GM21447 (cell line): Measurements from ENCODE around the gene SYNRG.
"Not testable (repeated sequence)": the region's sequence is repeated elsewhere in the genome, so short reads cannot be mapped to it uniquely, and the experiment has no call there.

ENCODE experiments used
- ATAC-seq: cut with Tn5 transposase; IDR thresholded peaks from one replicate; pipeline ENCODE4 v1.9.1; 2021; ENCODE audit not compliant: unreplicated experiment

SYNRG gene

DNA sequence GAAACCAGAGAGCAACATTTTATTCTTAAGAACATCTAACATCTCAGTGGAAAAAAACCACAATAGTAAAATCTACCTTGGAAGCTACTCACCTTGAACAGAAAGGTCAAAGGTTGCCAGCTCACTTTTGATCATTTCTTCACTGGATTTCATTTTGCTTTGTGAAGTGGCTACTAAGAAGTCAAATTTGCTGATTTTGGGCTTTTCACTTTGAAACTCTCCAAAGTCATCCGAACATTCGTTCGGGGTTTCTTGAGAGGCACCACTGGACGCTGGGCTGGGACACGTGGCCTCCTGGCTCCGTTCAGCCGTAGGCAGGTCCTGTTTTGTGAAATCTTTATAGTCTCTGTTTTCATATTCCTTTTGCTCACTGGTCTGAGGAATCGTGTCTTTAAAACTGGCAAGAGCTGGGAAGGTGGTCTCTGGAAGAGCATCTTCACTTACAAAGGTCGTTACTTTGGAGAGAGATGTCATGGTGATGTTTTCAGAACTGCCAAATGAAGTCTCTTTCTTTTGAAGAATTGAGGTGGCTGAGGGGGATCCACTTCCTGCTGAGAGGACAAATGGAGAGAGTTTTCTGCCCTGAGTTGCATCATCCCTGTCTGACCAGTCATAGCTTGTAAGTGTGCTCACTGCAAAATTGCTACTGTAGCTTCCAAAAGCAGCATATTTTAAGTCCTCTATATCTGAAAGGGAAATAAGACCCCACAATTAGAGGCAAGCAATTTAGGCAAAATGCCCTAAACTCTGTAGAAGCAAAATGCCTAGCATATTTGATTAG lies 67.1 kb downstream of the SYNRG start:
- no peak for ATAC-seq

DNA sequence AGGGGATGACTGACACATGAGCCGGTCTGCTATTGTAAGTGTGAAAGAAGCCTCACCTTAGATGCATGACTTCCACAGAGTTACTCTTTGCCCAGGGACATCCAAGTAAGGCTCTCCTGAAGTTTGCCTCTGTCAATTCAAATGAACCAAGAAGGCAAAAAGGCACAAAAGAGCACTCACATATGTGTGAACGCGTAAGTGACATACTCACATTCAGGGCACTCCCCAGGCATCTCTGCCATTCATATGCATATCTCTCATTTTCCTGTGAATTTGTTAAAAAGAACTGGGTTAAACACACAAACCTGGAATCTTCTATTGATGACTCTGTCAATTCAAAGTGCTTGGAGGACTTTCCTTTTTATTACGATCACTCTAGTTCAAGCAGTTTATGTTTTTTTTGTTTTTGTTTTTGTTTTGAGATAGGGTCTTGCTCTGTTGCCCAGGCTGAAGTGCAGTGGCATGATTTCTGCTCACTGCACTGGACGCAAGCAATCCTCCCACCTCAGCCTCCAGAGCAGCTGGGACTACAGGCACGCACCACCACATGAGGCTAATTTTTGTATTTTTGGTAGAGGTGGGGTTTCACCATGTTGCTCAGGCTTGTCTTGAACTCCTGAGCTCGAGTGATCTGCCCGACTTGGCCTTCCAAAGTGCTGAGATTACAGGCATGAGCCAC lies 70.1 kb downstream of the SYNRG start:
- ATAC-seq: no peak

- no peak for ATAC-seq
Observed at GRCh38 chr17:37535906-37536305, 73.3 kb downstream of the SYNRG start.

DNA sequence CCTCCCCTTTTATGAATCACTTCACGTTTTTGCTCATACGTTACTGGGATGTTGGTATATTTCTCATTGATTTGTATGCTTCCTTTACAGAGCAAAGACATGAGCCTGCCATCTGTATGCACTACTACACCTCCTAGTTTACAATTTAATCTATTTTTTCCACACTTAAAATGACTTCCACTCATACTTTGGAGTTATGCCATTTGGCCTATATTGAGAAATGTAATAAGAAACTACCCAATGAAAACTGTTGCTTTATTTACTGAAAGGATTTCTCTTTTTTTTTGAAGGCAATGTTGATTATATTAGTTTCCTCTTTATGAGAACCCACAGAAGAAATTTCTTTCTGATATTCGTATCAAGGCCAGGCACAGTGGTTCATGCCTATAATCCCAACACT lies 76.5 kb downstream of the SYNRG start:
- ATAC-seq: no peak

DNA sequence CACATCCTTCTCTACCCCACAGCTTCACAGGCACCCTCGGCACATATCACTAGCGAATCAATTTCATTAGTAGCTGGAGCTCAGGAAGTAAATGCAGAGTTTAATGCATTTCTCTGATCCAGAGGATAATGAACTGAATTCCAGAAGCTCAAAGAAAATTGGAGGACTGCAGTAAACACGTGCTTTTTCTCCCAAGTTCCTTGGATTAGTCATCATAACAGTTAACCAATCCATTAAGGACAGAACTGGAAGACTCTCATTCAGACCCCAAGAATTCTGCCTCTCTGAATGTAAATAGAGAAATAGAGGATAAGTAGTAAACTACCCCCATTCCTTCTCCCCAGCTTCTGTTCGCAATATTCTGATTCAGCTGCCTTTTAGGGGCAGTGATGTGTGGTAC lies 78.8 kb downstream of the SYNRG start:
- no peak for ATAC-seq

- ATAC-seq: no peak
Observed at GRCh38 chr17:37527249-37527851, 81.9 kb downstream of the SYNRG start.

GRCh38 chr17:37523715-37524219 lies 85.5 kb downstream of the SYNRG start:
- no peak for ATAC-seq

- no peak for ATAC-seq
Observed at GRCh38 chr17:37521821-37522220, 87.4 kb downstream of the SYNRG start.

GRCh38 chr17:37520174-37520573 lies 89.0 kb downstream of the SYNRG start:
- no peak for ATAC-seq

DNA sequence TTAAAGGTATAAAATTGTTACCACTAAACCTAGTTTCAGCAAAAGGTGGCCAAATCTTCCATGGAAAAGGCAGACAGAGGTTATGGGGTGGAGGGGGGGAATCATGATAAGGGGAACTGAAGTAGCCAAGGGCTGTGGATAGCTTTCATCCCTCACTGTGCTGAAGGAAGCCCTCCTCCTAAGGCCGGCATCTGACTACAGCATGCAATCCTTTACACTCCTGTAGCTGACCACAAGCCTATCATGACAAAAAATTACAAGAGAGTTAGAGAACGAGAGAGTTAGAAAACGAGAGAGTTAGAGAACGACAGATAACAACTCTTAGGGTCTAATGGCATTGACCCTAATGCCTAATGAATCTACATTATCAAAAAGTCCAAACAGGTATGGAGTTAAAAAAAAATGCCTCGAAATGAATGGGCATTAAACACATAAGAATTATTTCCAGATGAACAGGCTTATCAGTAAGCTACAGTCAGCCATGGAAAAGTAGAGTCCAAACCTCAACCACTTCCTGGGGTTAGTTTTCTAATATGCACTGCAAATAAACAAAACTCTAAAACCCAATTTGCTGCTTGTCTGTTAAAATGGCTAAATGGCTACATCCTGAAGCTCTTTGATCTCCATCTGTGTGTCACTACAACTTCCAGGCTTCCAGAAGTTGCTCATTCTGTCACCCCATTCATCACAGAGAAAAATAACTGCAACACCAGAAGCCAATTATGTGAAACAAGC lies 89.8 kb downstream of the SYNRG start:
- no peak for ATAC-seq

- no peak for ATAC-seq
Observed at GRCh38 chr17:37518826-37519225, 90.4 kb downstream of the SYNRG start.

DNA sequence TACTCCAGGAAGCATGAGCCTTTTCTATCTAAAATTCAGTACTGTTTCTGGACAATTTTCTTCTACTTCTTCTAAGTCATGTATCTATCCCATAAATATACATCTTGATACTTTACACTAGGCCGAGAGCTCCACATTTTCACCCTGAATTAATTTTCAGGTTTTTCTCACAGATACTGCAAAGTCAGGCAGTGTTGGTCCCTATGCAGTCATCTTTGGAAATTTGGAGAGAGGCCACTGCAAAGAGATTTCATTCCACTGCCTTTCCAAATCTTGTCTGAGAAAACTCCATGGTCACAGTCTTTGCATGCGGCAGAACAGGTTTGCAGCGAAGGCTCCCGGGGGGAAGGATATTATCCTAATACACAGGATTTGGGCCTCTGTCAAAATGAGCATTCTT lies 91.3 kb downstream of the SYNRG start:
- ATAC-seq: no peak

DNA sequence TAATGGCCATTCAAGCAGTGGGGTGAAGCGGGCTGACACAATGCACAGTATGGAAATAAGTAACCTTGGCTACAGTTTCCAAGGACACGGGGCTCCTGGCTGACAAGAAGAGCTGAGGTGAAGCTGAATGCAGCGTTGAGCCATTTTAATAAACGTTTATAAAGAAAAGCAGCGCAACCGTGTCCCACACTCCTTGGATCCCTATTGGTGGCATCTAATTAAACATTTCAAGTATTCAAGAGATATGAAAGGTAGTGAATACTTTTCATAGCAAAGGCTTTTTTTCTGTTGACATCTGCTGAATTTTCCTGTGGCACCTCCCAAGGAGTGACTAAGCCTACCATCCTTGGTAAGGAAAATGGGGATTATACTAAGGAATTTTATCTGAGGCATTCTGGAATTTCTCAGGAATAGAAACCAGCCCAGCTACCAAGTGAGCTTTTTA lies 93.1 kb downstream of the SYNRG start:
- no peak for ATAC-seq

DNA sequence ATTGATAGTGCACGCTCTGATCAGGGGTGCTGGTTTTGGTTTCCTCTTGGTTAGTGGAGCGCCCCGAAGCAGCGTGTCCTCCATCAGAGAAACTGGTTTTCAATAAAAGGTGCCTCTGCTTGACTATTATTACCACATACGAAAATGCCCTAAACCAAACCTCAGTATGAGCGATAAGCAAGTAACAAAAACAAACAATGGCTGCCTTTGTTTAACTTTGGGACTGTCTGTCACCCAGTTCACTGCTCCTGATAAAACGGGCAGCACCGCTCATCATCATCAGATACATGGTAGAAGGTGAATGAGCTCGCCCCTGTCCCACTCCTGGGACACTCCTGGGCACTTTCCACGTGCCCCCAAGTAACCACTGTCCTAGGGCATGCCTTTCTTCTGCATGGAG lies 95.5 kb downstream of the SYNRG start:
- ATAC-seq: no peak

- no peak for ATAC-seq
Observed at GRCh38 chr17:37512442-37513068, 96.7 kb downstream of the SYNRG start.

DNA sequence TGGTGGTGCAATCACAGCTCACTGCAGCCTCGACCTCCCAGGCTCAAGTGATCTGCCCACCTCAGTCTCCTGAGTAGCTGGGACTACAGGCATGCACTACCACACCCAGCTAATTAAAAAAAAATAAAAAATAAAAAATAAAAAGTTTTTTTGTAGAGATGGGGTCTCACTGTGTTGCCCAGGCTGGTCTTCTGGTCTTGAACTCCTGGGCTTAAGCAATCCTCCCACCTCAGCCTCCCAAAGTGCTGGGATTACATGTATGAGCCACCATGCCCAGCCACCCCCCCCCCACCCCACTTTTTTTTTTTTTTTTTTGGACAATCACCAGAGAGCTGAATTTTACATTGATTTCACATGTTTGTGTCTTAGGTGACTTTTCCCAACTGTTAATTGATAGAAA lies 97.6 kb downstream of the SYNRG start:
- not testable (repeated sequence) for ATAC-seq

DNA sequence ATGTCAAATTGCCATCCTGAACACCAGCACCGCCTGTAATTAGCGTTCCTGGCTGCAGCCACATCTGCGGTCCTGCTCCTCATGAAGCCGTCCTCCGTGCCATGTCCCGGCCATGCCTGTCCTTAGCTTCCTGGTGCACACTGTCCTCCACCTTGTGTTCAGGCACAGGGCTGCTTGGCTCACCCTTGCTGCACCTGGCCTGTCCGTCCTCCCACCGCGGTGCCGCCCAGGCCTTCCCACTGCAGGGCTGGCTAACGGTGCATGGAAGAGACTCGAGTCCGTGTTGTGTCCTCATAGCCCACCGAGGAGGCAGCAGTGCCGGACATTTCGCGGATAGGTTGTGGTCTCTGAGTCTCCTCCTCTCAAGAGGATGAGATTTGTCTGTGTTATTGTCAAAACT lies 99.2 kb downstream of the SYNRG start:
- no peak for ATAC-seq

DNA sequence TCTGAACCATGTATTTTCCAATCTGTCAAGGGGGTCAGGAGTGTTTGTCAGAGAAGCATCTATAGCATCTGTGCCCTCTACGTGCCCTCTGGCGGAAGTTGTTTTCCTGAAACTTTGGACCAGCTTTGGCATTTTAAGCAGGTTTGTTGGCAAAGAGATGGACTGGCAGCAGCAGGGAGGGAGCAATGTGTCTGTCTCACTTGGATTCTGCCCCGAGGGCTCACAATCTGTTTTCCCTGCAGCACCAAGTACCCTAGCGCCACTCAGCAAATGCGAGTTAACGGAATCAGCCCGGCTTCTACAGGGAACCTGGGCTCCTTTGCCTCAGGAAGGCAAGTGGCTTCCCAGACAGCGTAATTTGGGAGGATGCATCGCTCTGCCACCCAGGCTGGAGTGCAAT lies 102.1 kb downstream of the SYNRG start:
- ATAC-seq: no peak

DNA sequence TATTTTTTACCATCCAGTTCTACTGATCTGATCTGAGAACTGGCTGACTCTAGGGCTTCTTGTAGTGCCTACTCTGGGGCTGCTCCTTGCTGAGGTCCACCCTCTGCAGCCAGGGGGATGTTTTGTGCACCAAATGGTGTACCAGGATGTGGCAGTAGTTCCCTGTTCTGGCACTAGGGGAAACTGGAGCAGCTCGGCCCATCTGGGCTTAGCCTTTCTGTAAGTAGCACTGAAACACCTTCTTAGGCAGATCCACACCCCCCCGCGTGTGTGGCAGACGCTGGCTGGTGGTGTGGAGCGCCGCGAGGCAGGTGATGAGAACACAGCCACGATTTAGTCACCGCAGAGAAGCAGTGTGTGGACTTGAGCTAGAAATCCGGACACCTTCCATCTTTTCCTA lies 102.5 kb downstream of the SYNRG start:
- ATAC-seq: no peak

- no peak for ATAC-seq
Observed at GRCh38 chr17:37505333-37505732, 103.9 kb downstream of the SYNRG start.

- ATAC-seq: no peak
Observed at GRCh38 chr17:37503148-37503547, 106.1 kb downstream of the SYNRG start.
